Neural cell (in vitro differentiated cells): ENCODE measurements around the gene ADAMTS17. TPM values are rescaled to one million over a fixed set of nuclear protein-coding genes. Genes with fewer than 3 reads are reported as not detected.

Experiments
- H2AFZ ChIP-seq: fragments of 200-600, 300-800 bp; sonication (generic), shearing (Covaris generic); 2 replicates; pipeline ENCODE4 v1.6.0; 2014; ENCODE audit warnings: low read depth, mild to moderate bottlenecking, antibody characterized with exemption, low read length, moderate library complexity
- H3F3A ChIP-seq: fragments of 200-600 bp; shearing (Covaris generic); 2 replicates; pipeline ENCODE4 v1.6.1; 2016; ENCODE audit warnings: mild to moderate bottlenecking, moderate library complexity, mixed read lengths, antibody characterized with exemption, low read length; ENCODE audit not compliant: insufficient read depth, poor library complexity, severe bottlenecking
- H3K27ac ChIP-seq: fragments of 200-600, 300-800 bp; sonication (generic), shearing (Covaris generic); 2 replicates; pipeline ENCODE4 v1.5.1; 2014; ENCODE audit warnings: mild to moderate bottlenecking, low read length, moderate library complexity
- H3K27me3 ChIP-seq: fragments of 300-800, 200-600 bp; sonication (generic), shearing (Covaris generic); 2 replicates; pipeline ENCODE4 v1.6.0; 2014; ENCODE audit warnings: mild to moderate bottlenecking, low read depth, low read length, moderate library complexity; ENCODE audit not compliant: insufficient read depth
- H3K36me3 ChIP-seq: fragments of 300-800, 200-600 bp; sonication (generic), shearing (Covaris generic); 2 replicates; pipeline ENCODE4 v1.5.1; 2014; ENCODE audit warnings: mild to moderate bottlenecking, antibody characterized with exemption, low read length, moderate library complexity; ENCODE audit not compliant: insufficient read depth
- H3K4me2 ChIP-seq: fragments of 300-800, 200-600 bp; sonication (generic), shearing (Covaris generic); 2 replicates; pipeline ENCODE4 v1.6.0; 2014; ENCODE audit warnings: mild to moderate bottlenecking, low read length
- H3K4me3 ChIP-seq: fragments of 300-800, 200-600 bp; sonication (generic), shearing (Covaris generic); 2 replicates; pipeline ENCODE4 v1.5.1; 2014; ENCODE audit warnings: mild to moderate bottlenecking, low read length, moderate library complexity
- H3K79me2 ChIP-seq: fragments of 200-600 bp; shearing (Covaris generic); replicated peaks from 2 replicates; pipeline ENCODE4 v1.6.0; 2014; ENCODE audit warnings: mild to moderate bottlenecking, low read length, moderate library complexity; ENCODE audit not compliant: insufficient read depth
- H3K9ac ChIP-seq: fragments of 300-800, 200-600 bp; sonication (generic), shearing (Covaris generic); 2 replicates; pipeline ENCODE4 v1.6.1; 2016; ENCODE audit warnings: mild to moderate bottlenecking, low read length, mixed read lengths
- H3K9me2 ChIP-seq: fragments of 200-600 bp; shearing (Covaris generic); 2 replicates; pipeline ENCODE4 v1.6.1; 2016; ENCODE audit warnings: mild to moderate bottlenecking, low read length, mixed read lengths; ENCODE audit not compliant: insufficient read depth
- H3K9me3 ChIP-seq: fragments of 200-600, 300-800 bp; sonication (generic), shearing (Covaris generic); 2 replicates; pipeline ENCODE4 v1.6.1; 2016; ENCODE audit warnings: mild to moderate bottlenecking, mixed run types, low read length, moderate library complexity, mixed read lengths
- H4K20me1 ChIP-seq: fragments of 200-600 bp; shearing (Covaris generic); 2 replicates; pipeline ENCODE4 v1.6.1; 2016; ENCODE audit warnings: mild to moderate bottlenecking, mixed run types; ENCODE audit not compliant: insufficient read depth
- CTCF ChIP-seq: fragments of 450-650 bp; IDR thresholded peaks from 2 replicates; pipeline ENCODE4 v1.5.1; 2014; ENCODE audit warnings: antibody characterized with exemption, mild to moderate bottlenecking, moderate library complexity; ENCODE audit not compliant: poor library complexity, severe bottlenecking
- EP300 ChIP-seq: fragments of 450-650 bp; conservative IDR thresholded peaks from 2 replicates; pipeline ENCODE4 v1.6.1; 2014; ENCODE audit warnings: antibody characterized with exemption, mild to moderate bottlenecking, moderate library complexity; ENCODE audit not compliant: poor library complexity, severe bottlenecking
- EZH2 ChIP-seq: fragments of 200-600, 300-800 bp; shearing (Covaris generic), sonication (generic); IDR thresholded peaks from 2 replicates; pipeline ENCODE4 v1.6.1; 2014; ENCODE audit warnings: antibody characterized with exemption, low read length, borderline replicate concordance, mild to moderate bottlenecking; ENCODE audit not compliant: insufficient read depth, poor library complexity, severe bottlenecking
- MXI1 ChIP-seq: fragments of 450-650 bp; conservative IDR thresholded peaks from 2 replicates; pipeline ENCODE4 v1.6.1; 2014; ENCODE audit warnings: antibody characterized with exemption, mild to moderate bottlenecking; ENCODE audit not compliant: poor library complexity, severe bottlenecking
- POLR2AphosphoS5 ChIP-seq: IDR thresholded peaks from 2 replicates; pipeline ENCODE4 v1.6.1; 2012
- RAD21 ChIP-seq: fragments of 450-650 bp; conservative IDR thresholded peaks from 2 replicates; pipeline ENCODE4 v1.6.1; 2014; ENCODE audit warnings: antibody characterized with exemption, mild to moderate bottlenecking, moderate library complexity
- REST ChIP-seq: IDR thresholded peaks from 2 replicates; pipeline ENCODE4 v1.6.1; 2012; ENCODE audit warnings: borderline replicate concordance
- SMC3 ChIP-seq: fragments of 450-650 bp; conservative IDR thresholded peaks from 2 replicates; pipeline ENCODE4 v1.6.1; 2014; ENCODE audit warnings: antibody characterized with exemption, mild to moderate bottlenecking, moderate library complexity; ENCODE audit not compliant: poor library complexity
- TAF1 ChIP-seq: IDR thresholded peaks from 2 replicates; pipeline ENCODE4 v1.6.1; 2012; ENCODE audit warnings: low read depth
- polyA plus RNA-seq: library from polyadenylated mRNA; depleted of rRNA; stranded (reverse); fragments of >200 nt; gene quantifications from 2 replicates; pipeline ENCODE4 v1.2.3, GENCODE V29; 2014

Gene ADAMTS17
- polyA plus RNA-seq, 1 donor from 2014 or later = 0.04 TPM

DNA sequence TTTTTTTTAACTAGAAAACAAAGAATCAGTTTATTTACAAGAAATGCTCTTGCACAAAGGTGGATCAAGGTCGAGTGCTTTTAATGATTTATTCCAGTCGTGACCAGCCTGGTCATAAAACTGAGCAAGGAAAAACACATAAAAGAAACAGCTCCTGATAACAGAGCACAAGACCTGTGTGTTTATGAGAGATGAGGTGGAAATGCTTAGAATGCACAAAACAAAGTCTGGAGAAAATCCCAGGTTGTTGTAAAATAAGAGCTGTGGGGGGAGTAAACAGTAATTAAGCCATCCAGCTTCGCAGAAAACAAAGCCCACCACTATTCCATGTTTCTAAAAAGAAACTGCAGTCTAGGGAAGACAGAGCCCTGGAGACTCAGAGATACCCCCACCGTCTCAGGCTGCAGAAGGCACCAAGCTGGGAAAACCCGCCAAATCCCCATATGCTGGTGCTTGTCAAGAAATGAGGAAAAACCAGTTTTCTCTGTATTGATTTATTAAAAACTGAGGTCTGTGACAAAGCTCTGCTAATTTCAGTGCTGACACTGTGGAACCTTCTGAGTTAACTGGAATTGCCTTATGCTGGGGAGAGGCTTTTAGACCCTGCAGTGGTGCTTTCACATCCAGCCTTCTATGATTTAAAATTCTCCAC lies 139.3 kb downstream of the ADAMTS17 start:
- no peak overlapping the region for H3K4me2 ChIP-seq

GRCh38 chr15:100201376-100202280 lies 140.1 kb downstream of the ADAMTS17 start:
- Histone ChIP-seq H3K9me3 (no peaks in the 10 kb centered on the region), H3K4me3 (no peak overlapping the region), H3K27me3 (no peaks in the 10 kb centered on the region), H3F3A (no peaks in the 10 kb centered on the region), H3K9ac (no peak overlapping the region), H2AFZ (no peak overlapping the region), H3K27ac (no peak overlapping the region), H3K9me2 (no peaks in the 10 kb centered on the region), H3K4me2 (no peak overlapping the region), H3K79me2 (no peaks in the 10 kb centered on the region), H3K36me3 (no peaks in the 10 kb centered on the region), H4K20me1 (no peaks in the 10 kb centered on the region)
- TF ChIP-seq POLR2AphosphoS5 (no peak), TAF1 (no peak), SMC3 (no peak), EP300 (no peak)

More for the DNA sequence above, 139.3 kb downstream of the ADAMTS17 start:
- Histone ChIP-seq H3K9ac (no peak overlapping the region), H3K79me2 (no peaks in the 10 kb centered on the region), H3K27ac (no peak overlapping the region), H3F3A (no peaks in the 10 kb centered on the region), H3K9me2 (no peaks in the 10 kb centered on the region), H3K4me3 (no peak overlapping the region), H2AFZ (no peak overlapping the region), H3K9me3 (no peaks in the 10 kb centered on the region), H3K36me3 (no peaks in the 10 kb centered on the region), H4K20me1 (no peaks in the 10 kb centered on the region), H3K27me3 (no peaks in the 10 kb centered on the region)
- TF ChIP-seq EP300 = no peak

DNA sequence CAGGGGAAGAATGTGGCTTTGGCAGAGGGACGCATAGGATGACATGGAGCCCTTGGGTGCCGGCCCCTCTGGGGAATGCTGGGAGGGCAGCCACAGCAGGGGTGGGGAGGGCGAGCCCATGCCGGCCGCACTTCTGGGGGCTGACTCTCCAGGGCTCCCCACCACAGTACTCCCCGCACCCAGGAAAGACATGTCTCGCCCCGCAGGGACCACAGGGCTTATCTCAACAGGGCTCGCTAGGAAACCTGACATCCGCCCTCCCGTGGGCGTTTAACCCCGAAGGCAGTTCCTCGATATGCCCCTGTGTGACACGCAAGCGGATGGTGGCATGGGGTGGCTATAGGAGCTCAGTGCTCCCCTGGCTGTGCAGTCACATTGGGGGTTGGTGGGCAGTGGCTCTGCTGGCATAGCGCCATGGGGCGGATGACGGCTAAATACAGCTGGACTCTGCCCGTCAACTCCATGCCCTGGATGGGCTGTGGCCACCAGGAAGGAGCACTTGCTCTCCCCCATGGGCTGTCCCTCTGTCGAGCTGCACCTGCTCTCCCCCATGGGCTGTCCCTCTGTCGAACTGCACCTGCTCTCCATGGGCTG lies 141.4 kb downstream of the ADAMTS17 start:
- H3K9me3 ChIP-seq = no peaks in the 10 kb centered on the region
- no peaks in the 10 kb centered on the region for H4K20me1 ChIP-seq
- TF ChIP-seq EZH2 (no peak), TAF1 (no peak), CTCF (no peak), RAD21 (no peak), SMC3 (no peak), MXI1 (no peak), REST (no peak), POLR2AphosphoS5 (no peak), EP300 (no peak)
- no peak overlapping the region for H2AFZ ChIP-seq
- H3K36me3 ChIP-seq = no peaks in the 10 kb centered on the region
- H3F3A ChIP-seq = no peaks in the 10 kb centered on the region
- no peaks in the 10 kb centered on the region for H3K9me2 ChIP-seq
- H3K79me2 ChIP-seq = no peaks in the 10 kb centered on the region
- H3K27me3 ChIP-seq = no peaks in the 10 kb centered on the region
- no peak overlapping the region for H3K4me3 ChIP-seq
- H3K9ac ChIP-seq = no peak overlapping the region
- no peak overlapping the region for H3K4me2 ChIP-seq
- H3K27ac ChIP-seq = no peak overlapping the region
